NK-92 (cell line): Measurements from ENCODE around the gene NDUFB11.

Experiments used
- DNase-seq: peaks from one replicate; lab custom pipeline; 2025; ENCODE audit not compliant: unreplicated experiment; lab: John Stamatoyannopoulos, UW

Gene NDUFB11

DNA sequence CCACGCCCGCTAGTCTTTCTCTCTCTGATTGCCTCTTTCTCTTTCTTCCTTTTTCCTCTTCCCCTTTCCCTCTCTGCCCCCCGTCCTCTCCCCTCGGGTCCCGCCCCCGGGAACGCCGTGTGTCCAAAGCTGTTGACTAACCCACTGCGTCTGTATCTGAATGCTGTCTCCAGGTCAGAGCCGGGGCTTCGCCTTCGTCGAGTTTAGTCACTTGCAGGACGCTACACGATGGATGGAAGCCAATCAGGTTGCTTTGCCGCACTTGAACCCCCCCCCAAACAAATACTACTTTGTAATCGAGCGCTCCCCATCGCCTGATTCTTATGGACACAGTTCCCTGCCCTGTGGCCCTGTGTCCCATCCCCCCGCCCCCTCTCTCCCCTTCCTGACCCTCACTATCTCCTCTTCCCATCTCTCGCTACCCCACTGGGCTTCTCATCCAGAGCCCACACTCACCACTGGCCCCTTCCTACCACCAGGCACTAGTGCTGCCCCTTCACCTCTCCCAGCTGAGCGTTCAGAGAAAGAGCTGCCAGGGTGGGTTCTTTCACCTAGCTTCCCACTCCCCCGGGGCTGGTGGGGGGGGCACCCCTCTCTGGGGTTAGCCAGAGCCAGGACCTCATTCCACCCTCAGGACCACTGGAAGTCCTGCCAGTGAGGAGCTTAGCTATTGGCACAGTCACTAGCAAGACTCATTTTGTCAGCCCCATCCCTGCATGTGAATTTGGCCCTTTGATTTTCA, 30.5 kb upstream of the NDUFB11 start:
- DNase-seq: no peak

DNA sequence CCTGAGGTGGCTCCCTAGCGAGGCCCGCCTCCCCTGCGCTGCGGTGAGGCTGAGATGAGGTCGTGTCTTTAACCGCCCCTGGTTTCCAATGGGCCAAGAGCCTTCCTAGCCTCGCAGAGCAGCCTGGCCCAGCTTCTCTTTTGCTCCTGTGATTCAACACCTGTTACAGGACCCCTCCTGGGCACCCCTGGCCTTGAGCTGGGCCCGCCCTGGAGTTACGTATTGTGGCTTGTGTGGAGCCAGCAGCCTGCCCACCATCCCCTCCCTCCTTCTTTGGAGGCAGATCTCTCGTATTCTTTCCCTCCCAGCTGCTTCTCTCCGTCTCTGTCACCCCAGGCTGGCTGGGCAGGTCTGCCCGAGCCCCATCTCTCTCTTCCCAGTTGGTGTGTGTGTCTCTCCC, 29.9 kb upstream of the NDUFB11 start:
- no peak for DNase-seq

DNA sequence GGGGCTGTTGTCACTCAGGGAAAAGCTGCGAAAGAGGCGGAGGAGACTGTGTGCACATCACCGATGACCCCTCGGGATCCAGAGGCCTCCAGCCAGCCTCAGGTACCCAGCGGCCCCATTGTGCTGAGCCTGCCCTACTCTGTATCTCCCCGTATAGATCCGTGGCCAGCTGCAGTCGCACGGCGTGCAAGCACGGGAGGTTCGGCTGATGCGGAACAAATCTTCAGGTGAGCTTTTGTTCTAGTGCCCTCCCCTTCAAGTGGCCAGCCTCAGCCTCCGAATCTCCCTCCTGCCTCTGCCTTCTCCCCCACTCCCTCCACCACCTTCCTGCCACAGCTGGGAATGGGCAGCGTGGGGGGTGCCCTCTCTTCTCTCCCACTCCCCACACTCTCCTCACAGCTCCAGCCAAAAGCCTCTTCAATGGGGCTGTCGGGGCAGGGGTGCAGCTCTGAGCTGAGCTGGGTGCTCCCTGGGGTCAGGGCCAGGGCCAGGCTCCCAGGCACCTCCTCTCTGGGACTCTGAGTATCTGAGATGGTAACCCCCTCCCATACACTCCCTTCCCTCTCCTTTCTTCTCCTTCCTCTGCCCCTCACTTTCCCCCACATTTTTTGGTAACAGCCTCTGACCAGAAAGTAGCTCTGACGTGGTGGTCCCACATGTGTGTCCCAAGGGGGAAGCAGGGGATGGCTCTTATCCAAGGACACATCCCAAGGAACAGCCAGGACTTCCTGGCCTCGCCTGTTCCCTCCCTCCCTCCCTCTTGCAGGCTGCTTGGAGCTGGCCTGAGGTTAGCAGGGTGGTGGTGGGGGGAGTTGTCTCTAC, 28.7 kb upstream of the NDUFB11 start:
- DNase-seq: no peak

DNA sequence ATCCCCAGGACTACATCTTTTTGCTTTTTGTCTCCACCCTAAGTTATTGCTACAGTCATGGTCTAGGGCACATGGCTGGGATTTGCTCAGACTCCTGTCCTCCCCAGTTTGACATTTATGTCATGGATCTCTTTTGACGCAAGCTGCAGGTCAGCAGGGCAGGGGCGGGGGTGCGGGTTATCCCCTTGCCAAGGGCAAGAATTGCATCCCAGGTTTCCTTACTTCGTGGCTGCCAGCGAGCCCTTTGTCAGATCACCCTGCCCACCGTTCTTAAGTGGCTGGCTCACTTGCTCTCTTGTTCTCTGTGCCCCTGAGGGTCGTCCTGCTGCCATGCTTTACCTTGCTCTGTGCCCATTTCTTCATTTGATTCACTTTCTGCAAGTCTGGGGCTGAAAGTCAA, 28.0 kb upstream of the NDUFB11 start:
- no peak for DNase-seq

DNA sequence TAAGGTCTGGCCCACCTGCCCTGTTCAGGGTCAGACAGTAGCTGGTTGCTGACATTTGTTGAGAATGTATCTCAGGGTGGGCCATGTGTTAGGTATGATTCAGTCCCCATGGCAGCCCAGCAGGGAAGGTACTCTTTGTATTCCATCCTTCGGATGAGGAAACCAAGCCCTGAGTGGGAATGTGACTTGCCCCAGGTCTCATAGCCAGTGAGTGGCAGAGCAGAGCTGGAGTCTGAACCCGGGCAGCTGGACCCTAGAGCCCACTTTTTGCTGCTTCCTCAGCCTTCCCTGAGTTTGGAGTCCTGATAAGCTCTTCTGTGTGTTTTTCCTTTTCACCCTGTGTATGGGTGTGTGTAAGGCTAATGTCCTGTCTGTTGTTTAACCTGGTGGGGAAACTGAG, 27.5 kb upstream of the NDUFB11 start:
- DNase-seq: no peak

DNA sequence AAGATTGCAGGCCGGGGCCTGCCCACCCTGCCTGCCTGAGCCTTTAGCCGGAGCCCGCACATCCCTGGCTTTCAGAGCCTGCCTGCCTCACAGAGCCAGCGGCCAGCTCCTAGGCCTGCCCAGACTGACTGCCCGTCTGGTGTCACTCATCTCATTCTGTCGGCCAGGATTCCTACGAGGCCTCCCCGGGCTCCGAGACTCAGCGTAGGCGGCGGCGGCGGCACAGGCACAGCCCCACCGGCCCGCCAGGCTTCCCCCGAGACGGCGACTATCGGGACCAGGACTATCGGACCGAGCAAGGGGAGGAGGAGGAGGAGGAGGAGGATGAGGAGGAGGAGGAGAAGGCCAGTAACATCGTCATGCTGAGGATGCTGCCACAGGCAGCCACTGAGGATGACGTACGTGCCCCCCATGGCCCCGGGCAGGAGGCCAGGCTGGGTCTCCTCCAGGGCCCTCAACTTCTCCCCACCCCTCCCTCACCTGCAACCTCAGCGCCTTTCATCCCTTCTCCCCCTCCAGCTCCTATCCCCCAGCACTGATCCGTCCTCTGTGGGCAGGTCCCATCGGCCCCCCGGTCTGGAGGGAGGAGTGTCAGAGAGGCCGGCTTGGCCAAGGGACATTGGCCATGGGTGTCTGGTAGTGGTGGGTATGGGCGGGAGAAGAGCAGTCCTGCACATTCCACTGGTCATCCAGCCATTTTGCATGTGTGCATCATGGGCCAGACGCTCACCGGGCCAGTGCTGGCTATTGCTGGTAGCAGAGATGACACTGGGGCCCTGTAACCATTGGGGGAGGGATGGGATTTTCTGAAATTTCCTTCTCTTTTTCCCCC, 26.6 kb upstream of the NDUFB11 start:
- DNase-seq: no peak

DNA sequence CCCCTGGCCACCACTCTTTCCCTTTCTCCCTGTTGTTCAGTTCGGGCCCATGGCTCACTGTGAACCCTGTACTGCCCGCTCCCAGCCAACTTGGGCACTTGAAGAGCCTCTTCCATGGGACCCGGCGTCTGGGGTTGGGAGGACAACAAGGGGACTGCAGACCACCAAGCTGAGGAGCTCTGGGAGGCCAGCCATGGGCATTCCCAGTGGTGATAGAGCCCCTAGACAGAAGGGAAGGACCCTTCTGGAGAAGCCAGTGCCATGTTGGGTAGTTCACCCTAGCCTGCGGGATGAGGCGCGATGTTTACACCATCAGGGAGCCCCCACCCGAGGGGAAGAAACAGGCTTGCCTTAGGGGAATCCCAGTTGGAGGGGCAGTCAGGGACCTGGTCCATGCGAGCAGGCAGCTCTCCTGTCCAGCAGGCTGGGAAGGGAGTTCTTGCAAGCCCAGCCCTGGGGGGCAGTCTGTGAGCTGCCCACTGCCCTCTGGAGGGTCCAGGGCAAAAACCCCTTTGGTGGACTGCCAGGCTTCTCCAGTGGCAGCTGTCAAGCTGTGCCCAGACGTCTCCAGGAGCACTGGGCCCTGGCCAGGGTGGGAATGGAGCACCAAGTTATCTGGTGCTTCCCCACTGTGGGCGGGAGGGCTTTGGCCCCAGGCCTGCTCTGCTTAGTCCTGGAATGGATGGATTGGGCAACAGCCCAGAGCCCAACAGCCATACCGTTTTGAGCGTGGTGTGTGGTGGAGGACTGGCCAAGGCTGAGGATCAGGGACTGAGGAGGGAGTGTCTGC, 25.4 kb upstream of the NDUFB11 start:
- no peak for DNase-seq

DNA sequence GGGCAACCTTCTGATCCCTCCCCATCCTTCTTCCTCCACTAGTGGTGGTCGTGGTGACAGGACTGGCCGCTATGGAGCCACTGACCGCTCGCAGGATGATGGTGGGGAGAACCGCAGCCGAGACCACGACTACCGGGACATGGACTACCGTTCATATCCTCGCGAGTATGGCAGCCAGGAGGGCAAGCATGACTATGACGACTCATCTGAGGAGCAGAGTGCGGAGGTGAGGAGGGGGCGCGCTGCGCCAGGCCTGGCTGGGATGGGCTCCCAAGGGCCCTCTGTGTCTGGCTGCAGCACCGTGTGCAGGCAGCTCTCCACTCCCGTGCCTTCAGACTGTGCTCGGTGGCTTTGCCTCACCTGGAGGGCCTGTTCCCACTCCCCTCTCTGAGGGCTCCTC, 24.8 kb upstream of the NDUFB11 start:
- DNase-seq: no peak

DNA sequence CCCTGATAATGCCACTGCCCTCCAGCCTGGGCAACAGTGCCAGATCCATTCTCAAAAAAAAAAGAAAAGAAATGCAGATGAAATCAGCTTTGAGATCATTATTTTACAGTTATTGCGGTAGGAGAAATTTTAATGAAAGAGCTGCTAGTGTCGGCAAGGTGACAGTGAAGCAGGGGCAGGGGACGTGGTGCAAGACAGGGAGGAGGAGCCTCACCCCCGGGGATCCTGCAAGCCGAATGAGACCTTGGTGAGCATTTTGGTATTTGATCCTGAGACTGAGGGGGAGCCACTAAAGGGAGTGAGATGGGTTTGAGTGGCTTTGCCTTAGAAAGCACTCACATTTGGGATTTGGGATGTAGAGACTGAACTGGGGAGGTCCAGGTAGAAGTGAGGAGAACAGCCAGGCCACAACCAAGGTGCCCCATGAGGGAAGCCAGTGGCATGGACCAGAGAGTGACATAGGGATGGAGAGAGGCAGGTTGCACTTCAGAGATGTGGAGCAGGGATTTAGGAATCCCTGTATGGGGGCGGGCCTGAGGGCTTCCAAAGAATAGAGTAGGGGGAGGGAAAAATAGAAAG, 24.1 kb upstream of the NDUFB11 start:
- no peak for DNase-seq

DNA sequence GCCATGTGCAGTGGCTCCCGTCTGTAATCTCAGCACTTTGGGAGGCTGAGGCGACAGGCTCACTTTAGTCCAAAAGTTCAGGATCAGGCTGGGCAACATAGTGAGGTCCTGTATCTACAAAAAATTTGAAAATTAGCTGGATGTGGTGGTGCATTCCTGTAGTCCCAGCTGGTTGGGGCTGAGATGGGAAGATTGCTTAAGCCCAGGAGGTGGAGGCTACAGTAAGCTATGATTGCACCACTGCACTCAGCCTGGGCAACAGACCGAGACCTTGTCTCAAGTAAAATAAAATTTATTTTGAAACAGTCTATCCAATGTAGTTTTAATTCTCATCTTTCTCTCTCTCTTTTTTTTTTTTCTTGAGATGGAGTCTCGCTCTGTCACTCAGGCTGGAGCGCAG, 21.6 kb upstream of the NDUFB11 start:
- no peak for DNase-seq

DNA sequence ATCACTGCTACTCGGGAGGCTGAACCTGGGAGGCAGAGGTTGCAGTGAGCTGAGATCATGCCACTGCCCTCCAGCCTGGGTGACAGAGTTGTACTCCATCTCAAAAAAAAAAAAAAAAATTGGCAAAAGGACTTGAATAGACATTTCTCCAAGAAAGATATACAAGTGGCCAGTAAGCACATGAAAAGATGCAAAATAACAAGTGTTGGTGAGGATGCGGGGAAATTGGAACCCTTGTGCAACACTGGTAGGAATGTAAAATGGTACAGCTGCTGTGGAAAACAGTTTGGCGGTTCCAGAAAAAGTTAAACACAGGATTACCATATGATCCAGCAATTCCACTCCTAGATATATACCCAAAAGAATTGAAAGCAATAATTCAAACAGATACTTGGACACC, 19.9 kb upstream of the NDUFB11 start:
- DNase-seq: no peak

DNA sequence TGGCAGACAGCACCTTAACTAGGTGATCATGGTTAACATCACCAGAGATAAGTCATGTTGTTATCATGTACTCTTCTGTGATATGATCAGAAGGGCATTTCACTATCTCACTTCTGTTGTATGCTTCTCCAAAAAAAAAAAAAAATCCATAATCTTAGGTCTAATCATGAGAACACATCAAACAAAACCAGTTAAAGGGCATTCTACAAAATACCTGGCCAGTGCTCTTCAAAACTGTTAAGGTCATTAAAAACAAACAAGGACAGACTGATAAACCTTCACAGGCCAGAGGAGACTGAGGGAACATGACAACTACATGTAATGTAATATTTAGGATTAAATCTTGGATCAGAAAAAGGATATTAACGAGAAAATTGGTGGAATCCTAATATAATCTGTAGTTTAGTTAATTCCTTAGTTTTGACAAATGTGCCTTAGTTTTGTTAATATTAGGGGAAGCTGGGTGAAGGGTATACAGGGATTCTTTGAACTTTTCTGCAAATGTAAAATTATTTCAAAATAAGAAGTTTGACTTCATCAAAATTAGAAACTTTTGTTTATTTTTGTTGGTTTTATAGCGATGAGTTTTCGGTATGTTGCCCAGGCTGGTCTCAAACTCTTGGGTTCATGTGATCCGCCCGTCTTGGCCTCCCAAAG, 18.6 kb upstream of the NDUFB11 start:
- no peak for DNase-seq

DNA sequence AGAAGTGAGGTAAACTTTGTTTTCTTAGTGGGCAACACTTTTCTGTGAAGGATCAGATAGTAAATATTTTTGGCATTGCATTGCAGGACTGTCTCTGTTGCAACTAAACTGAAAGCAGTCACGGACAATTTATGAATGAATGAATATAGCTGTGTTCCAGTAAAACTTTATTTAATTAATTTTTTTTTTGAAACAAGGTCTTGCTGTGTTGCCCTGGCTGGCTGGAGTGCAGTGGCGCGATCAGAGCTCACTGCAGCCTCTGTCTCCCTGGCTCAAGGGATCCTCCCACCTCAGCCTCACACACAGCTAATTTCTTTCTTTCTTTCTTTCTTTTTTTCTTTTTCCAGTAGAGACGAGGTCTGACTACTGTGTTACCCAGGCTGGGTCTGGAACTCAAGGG, 16.3 kb upstream of the NDUFB11 start:
- DNase-seq: no peak

DNA sequence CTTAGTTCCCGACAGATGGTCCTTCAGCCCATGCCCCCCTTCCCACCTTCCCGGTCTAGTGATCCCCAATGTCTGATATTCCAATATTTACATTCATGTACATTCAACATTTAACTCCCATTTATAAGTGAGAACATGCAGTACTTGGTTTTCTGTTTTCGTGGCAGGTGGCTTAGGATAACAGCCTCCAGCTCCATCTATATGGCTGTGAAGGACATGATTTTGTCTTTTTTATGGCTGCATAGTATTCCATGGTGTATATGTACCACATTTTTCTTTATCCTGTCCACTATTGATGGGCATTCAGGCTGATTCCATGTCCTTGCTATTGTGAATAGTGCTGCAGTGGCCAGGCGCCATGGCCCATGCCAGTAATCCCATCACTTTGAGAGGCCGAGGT, 14.3 kb upstream of the NDUFB11 start:
- no peak for DNase-seq

DNA sequence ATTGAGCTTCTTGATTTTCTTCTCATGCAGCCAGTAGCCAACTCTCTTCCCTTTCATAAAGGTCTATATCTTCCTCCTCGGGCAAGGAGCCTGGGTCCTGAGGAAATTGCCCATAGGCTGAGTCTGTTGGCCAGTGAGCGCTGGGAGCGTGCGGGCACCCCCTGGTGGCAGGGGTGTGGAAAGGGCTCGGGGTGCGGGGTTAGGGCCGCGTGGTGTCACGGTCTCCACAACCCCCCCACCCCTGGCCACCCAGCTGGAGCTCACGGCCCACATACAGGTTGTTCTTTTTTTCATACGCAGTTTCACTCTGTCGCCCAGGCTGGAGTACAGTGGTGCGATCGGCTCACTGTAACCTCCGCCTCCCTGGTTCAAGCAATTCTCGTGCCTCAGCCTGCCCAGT, 13.6 kb upstream of the NDUFB11 start:
- DNase-seq: no peak

DNA sequence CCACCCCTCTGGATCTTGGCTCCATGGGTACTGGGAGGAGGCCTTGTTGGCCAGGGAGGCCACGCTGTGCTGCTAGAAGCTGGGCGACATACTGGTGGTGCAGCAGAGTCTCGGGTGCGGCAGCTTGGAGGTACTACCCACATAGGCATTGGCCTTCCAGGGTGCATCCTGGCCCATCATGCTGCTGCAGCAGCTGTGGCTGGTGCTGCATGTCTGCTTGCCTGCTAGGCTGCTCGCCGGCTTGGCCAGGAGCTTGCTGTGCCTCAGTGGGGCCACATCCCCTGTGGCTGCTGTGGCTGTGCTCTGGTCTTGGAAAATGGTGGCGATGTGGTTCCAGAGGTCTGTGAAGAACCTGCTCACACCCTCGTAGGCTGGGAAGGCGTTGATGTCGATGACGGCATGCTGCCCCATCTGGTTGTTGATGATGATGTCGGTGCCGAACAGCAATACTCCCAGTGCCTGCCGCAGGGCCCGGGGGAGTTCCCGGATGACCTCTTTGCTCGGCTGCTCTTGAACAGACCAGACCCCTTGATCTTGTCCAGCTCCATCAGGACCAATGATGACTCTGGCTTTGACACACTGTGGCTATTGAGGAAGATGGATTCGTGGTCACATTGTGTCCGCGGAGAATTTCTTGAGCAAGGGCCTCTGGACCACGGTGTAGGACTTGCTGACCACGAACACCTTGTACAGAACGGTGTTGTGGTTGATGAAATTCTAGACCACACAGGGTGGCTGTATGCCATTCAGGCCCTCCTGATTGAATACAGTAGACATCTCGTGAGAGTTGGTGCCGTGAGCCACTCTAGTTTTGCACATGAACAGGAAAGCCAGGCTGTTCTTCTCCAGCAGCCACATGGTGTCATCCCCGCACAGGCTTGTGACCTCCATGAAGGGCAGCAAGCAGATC, 12.4 kb upstream of the NDUFB11 start:
- DNase-seq: no peak

DNA sequence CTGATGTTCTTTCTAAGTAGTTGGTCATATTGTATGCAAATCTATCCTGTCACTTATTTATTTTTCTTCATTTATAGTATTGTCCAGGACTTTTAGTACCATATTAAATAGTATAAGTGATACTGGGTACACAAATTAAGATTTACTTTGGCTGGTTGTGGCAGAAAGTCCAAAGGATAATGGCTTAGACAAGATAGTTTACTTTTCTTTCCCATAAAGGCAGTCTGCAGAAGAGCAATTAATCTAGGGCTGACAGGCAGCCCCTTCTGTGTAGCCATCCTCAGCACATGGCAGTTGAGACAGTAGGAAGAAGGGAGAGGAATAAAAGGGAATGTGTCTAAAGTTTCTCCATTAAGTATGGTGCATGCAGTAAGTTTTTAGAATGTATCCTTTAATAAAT, 6.9 kb upstream of the NDUFB11 start:
- DNase-seq: no peak

DNA sequence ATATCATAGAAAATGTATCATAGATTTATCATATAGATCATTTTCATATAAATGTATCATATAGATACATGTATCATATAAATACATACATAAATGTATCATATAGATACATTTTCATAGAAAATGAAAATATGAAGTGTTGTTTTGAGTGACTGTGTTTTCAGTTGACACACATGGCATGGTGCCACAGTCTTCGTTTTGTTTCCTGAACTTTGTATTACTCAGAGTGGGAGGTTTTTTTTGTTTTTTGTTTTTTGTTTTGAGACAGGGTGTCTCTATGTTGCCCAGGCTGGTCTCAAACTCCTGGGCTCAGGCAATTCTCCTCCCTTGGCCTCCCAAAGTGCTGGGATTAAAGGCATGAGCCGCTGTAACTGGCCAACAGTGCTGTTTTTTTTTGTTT, 4.4 kb upstream of the NDUFB11 start:
- DNase-seq: no peak
